Esophagus muscularis mucosa (tissue), 4 donors: ENCODE measurements around the gene PLET1.

ENCODE experiments used
- EP300 ChIP-seq: sonication (generic); formaldehyde crosslinking; IDR thresholded peaks from one replicate; pipeline ENCODE4 v1.6.1; 2017; ENCODE audit warnings: antibody characterized with exemption
- POLR2A ChIP-seq: fragments of 450-650 bp; IDR thresholded peaks from one replicate; pipeline ENCODE4 v1.6.1; 2017; ENCODE audit warnings: antibody characterized with exemption, moderate library complexity, mild to moderate bottlenecking, low read depth
- POLR2AphosphoS5 ChIP-seq, 2 donors: sonication (generic); formaldehyde crosslinking; IDR thresholded peaks; one replicate each; pipeline ENCODE4 v1.6.1; 2017; ENCODE audit warnings: antibody characterized with exemption in 2 of 2
- TF ChIP-seq, protein P1 (sequence below), 3 experiments: fragments of 200-600 bp in 2 of 3; fragments of 450-650 bp in 1 of 3; sonication (generic) in 2 of 3; IDR thresholded peaks; one replicate each; pipeline ENCODE4 v1.5.1; 2017 to 2019; ENCODE audit warnings: antibody characterized with exemption in 3 of 3, mild to moderate bottlenecking in 2 of 3, moderate library complexity in 1 of 3

DNA sequence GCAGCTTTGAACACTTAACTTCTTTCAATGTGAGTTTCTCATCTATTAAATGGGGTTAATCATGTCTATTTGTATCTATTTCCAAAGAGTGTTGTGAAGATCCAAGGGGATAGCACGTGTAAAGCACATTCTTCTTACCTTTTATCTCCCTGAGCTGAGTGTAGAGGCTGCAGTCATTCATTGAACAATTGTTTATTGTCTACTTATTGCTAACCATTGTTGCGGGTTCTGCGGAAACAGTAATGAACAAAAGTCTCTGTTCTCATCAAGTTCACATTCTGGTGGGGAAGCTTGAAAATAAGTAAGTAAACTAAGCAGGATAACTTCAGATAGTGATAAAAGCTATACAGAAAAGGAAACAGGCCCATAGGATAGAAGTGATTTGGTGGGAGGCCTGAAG lies 27.4 kb upstream of the PLET1 start:
- TF ChIP-seq POLR2AphosphoS5 (IDR thresholded peaks at IDR 0.05), result no peak
- TF ChIP-seq POLR2A, result no peak
- TF ChIP-seq, protein P1, sequence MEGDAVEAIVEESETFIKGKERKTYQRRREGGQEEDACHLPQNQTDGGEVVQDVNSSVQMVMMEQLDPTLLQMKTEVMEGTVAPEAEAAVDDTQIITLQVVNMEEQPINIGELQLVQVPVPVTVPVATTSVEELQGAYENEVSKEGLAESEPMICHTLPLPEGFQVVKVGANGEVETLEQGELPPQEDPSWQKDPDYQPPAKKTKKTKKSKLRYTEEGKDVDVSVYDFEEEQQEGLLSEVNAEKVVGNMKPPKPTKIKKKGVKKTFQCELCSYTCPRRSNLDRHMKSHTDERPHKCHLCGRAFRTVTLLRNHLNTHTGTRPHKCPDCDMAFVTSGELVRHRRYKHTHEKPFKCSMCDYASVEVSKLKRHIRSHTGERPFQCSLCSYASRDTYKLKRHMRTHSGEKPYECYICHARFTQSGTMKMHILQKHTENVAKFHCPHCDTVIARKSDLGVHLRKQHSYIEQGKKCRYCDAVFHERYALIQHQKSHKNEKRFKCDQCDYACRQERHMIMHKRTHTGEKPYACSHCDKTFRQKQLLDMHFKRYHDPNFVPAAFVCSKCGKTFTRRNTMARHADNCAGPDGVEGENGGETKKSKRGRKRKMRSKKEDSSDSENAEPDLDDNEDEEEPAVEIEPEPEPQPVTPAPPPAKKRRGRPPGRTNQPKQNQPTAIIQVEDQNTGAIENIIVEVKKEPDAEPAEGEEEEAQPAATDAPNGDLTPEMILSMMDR (IDR thresholded peaks at IDR 0.05), result no peak
- no peak for TF ChIP-seq EP300
